Small intestine (tissue), 7 donors: ENCODE results near the gene MAP2K5. TPM values are rescaled to one million over a fixed set of nuclear protein-coding genes. Genes with fewer than 3 reads are reported as not detected.

Experiments used
- DNase-seq, 2 donors: peaks; one replicate each; pipeline versions ENCODE4 v3.0.0 to v3.0.0-alpha.2; 2013
- FAIRE-seq: peaks from 2 replicates; lab custom pipeline; 2012; peaks lifted over from hg19 to GRCh38; lab: Jason Lieb, UNC
- H3K27ac ChIP-seq, 3 donors: one replicate each; pipeline ENCODE4 v1.5.1; 2013; ENCODE audit warnings: low read length in 2 of 3, mild to moderate bottlenecking in 2 of 3, control low read depth in 1 of 3, inconsistent platforms in 1 of 3, low read depth in 1 of 3, moderate library complexity in 1 of 3
- H3K27me3 ChIP-seq, 3 donors: one replicate each; pipeline ENCODE4 v1.6.1; 2013; ENCODE audit warnings: low read length in 3 of 3, inconsistent platforms in 1 of 3; ENCODE audit not compliant: control insufficient read depth in 3 of 3, insufficient read depth in 3 of 3
- H3K36me3 ChIP-seq, 3 donors: one replicate each; pipeline ENCODE4 v1.6.1; 2013; ENCODE audit warnings: low read length in 3 of 3, inconsistent platforms in 1 of 3, low read depth in 1 of 3, mild to moderate bottlenecking in 1 of 3, moderate library complexity in 1 of 3; ENCODE audit not compliant: control insufficient read depth in 3 of 3, insufficient read depth in 2 of 3
- H3K4me1 ChIP-seq, 3 donors: one replicate each; pipeline ENCODE4 v1.6.1; 2013; ENCODE audit warnings: low read length in 2 of 3, inconsistent platforms in 1 of 3, low read depth in 1 of 3, mild to moderate bottlenecking in 1 of 3, moderate library complexity in 1 of 3; ENCODE audit not compliant: control insufficient read depth in 3 of 3, insufficient read depth in 2 of 3
- H3K4me3 ChIP-seq, 3 donors: one replicate each; pipeline ENCODE4 v1.5.1; 2013; ENCODE audit warnings: low read length in 3 of 3, control low read depth in 1 of 3, inconsistent platforms in 1 of 3, low read depth in 1 of 3, mild to moderate bottlenecking in 1 of 3, moderate library complexity in 1 of 3
- H3K9me3 ChIP-seq, 2 donors: one replicate each; pipeline ENCODE4 v1.6.1; 2013; ENCODE audit warnings: low read depth in 1 of 2, low read length in 1 of 2; ENCODE audit not compliant: control insufficient read depth in 2 of 2, insufficient read depth in 1 of 2
- WGBS, 3 donors: extraction: QIAGEN DNeasy Blood & Tissue Kit; methylation state at CpG; one replicate each; pipeline ENCODE4 v1.1.7; 2013; 5-methylcytosine and 5-hydroxymethylcytosine counted together
- polyA plus RNA-seq, 4 donors: library from polyadenylated mRNA; stranded (reverse) in 3 of 4; unstranded in 1 of 4; fragments of 200-250 nt in 3 of 4; fragments of 120-200 nt in 1 of 4; gene quantifications; one replicate each; pipeline versions ENCODE4 v1.2.1 to v1.2.3, GENCODE V29; 2013
- donor health status: healthy with polysubstance abuse.
- donor health status: control.
- donor health status: control.
- donor health status: Bipolar disorder and iron deficiency.
- donor health status: healthy.

MAP2K5 gene
- polyA plus RNA-seq, 4 donors: 10.5 to 15.6 (median 11.8) TPM

DNA sequence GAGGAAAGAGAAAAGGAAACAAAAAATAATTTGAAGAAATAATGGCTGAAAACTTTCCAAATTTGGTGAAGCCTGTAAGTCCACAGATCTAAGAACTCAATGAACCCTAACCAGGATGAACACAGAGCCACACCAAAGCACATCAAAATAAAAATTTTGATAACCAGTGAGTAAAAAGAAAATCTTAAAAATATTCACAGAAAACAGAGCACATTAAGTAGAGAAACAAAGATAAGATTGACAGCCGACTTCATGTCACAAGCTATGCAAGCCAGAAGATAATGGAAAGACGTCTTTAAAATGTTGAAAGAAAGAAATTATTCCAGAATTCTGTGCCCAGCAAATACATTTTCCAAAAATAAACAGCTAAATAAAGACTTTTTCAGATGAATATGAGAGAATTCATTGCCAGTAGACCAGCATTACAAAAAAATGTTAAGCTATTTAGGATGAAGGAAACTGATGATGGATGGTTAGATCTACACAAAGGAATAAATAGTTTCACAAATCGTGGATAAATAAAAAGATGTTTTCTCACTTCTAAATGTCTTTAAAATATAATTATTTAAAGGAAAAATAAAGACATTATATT, 142.6 kb downstream of the MAP2K5 start:
- WGBS, 3 donors: 86 to 93% (median 92%) methylated on average over 3 of the region's 3 CpGs
- no peak for FAIRE-seq

DNA sequence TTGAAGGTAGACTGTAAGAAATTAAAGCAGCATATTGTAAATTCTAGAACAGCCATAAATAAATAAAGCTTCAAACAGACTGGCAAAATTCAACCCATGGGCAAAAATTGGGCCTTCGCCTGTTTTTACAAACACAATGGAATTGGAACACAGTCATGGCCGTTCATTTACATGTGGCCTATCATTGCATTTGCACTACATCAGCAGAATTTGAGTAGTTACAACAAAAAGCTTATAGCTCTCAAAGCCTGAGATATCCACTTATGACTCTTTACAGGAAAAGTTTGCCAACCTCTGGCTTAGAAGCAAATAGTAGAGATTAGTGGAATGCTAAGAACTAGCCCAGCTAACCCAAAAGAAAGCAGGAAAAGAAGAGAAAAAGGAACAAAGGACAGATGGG, 143.2 kb downstream of the MAP2K5 start:
- Histone ChIP-seq H3K36me3 (no peaks in the 10 kb centered on the region), H3K4me3 (no peak overlapping the region), H3K27me3 (no peaks in the 10 kb centered on the region), H3K4me1 (no peaks in the 10 kb centered on the region), H3K9me3 (peaks cover 3 to 17% of the 10 kb centered on the region in 2 donors), H3K27ac (no peak overlapping the region)
- FAIRE-seq: no peak
- 93 to 98% (median 97%) methylated on average over 2 of the region's 2 CpGs for WGBS, 3 donors
- DNase-seq: no peak

More for the DNA sequence above, 142.6 kb downstream of the MAP2K5 start:
- Histone ChIP-seq H3K27ac (no peak overlapping the region), H3K27me3 (no peaks in the 10 kb centered on the region), H3K9me3 (peaks cover 3 to 17% of the 10 kb centered on the region in 2 donors), H3K4me3 (no peak overlapping the region), H3K36me3 (no peaks in the 10 kb centered on the region), H3K4me1 (no peaks in the 10 kb centered on the region)
- DNase-seq: peak; percentile 8 to 36

DNA sequence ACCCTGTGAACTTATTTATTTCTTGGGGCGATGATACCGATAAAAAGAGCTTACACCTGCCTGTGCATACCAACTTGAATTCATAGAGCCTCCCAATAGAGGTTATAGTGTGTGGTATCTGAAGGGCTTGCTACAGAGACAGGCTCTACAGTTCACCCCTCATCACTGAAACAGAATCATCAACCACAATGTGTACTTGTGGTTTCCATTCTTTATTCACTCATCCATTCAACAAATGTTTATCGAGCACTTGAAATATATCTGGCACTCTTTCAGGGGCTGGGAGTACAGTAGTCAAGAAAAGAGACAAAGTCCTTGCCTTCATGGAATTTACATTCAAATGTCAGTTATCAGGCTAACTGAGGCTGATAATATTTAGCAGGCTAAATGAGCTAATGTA, 148.4 kb downstream of the MAP2K5 start:
- no peak for FAIRE-seq
- Histone ChIP-seq H3K9me3 (peaks cover 0 to 5% of the 10 kb centered on the region in 2 donors), H3K27ac (no peak overlapping the region), H3K4me1 (no peaks in the 10 kb centered on the region), H3K27me3 (no peaks in the 10 kb centered on the region), H3K36me3 (no peaks in the 10 kb centered on the region), H3K4me3 (no peak overlapping the region)
- WGBS, 3 donors: 83 to 90% (median 85%) methylated on average over 3 of the region's 3 CpGs
- no peak for DNase-seq

DNA sequence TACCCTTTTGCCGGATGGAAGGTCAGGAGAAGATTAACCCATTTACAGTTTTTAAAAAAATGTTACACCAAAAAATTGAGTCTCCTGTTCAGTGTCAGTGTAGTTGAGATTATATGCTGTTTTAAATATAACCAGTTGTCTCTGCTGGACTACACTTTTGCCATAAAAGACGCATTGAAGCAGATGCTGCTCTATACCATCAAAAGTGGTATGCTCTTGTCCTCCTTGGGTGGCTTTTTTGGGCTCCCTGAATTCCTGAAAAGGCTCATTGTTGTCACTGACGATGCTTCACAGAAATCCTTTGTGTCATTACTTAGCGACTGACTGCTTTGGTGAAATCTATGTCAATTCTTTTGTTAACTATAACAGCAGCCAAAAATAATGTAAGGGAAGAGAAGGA, 148.9 kb downstream of the MAP2K5 start:
- Histone ChIP-seq H3K27me3 (no peaks in the 10 kb centered on the region), H3K36me3 (no peaks in the 10 kb centered on the region), H3K4me3 (no peak overlapping the region), H3K27ac (no peak overlapping the region), H3K4me1 (no peaks in the 10 kb centered on the region), H3K9me3 (peaks cover 0 to under 1% of the 10 kb centered on the region in 2 donors)
- DNase-seq (no peak), FAIRE-seq (no peak)
- WGBS, 3 donors: 85 to 94% (median 92%) methylated on average over 4 of the region's 4 CpGs

DNA sequence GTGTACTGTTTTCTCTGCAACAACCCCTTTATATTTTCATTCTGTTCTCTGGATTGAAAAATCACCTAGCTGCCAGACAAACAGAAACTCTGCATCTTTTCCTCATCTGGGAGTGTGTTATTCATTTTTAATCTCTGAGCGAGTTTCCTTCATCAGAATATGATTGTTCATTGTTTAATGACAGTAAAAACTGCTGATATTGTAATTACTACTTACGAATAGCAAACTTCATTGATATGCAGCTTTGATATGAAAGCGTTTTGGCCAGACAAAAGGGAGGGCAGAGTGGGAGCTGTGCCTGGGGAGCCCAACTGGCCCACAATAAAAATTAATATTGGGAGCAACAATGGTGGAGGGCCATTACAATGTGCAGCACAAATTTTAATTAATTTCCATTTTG, 150.1 kb downstream of the MAP2K5 start:
- 85 to 91% (median 89%) methylated on average over 3 of the region's 3 CpGs for WGBS, 3 donors
- no peak for FAIRE-seq

GRCh38 chr15:67696087-67696486, 153.6 kb downstream of the MAP2K5 start:
- H3K4me3 ChIP-seq: no peak overlapping the region
- DNase-seq (no peak), FAIRE-seq (no peak)
- 97 to 100% (median 100%) methylated on average over 1 of the region's 1 CpG for WGBS, 3 donors
- H3K36me3 ChIP-seq: peaks cover 0 to 4% (median 2%) of the 10 kb centered on the region in 3 donors
- H3K27me3 ChIP-seq: no peaks in the 10 kb centered on the region
- H3K9me3 ChIP-seq: peaks cover 0 to 6% of the 10 kb centered on the region in 2 donors
- H3K4me1 ChIP-seq: no peaks in the 10 kb centered on the region
- no peak overlapping the region for H3K27ac ChIP-seq

More for the DNA sequence above, 150.1 kb downstream of the MAP2K5 start:
- Histone ChIP-seq H3K9me3 (no peaks in the 10 kb centered on the region), H3K4me3 (no peak overlapping the region), H3K27ac (no peak overlapping the region), H3K36me3 (no peaks in the 10 kb centered on the region), H3K4me1 (no peaks in the 10 kb centered on the region), H3K27me3 (no peaks in the 10 kb centered on the region)
- no peak for DNase-seq

- Histone ChIP-seq H3K4me3 (no peak overlapping the region), H3K36me3 (peaks cover 3 to 4% (median 4%) of the 10 kb centered on the region in 3 donors), H3K9me3 (peaks cover 0 to 6% of the 10 kb centered on the region in 2 donors), H3K4me1 (no peaks in the 10 kb centered on the region), H3K27me3 (no peaks in the 10 kb centered on the region), H3K27ac (no peak overlapping the region)
- DNase-seq (no peak), FAIRE-seq (no peak)
- WGBS, 3 donors: 94 to 100% (median 98%) methylated on average over 2 of the region's 2 CpGs
Observed at GRCh38 chr15:67700023-67700422, 157.5 kb downstream of the MAP2K5 start.

- Histone ChIP-seq H3K9me3 (peaks cover 0 to 6% of the 10 kb centered on the region in 2 donors), H3K4me3 (no peak overlapping the region), H3K4me1 (no peaks in the 10 kb centered on the region), H3K27me3 (no peaks in the 10 kb centered on the region), H3K36me3 (peaks cover 3 to 7% (median 4%) of the 10 kb centered on the region in 3 donors), H3K27ac (no peak overlapping the region)
- FAIRE-seq (no peak), DNase-seq (no peak)
- 98 to 100% (median 99%) methylated on average over 2 of the region's 2 CpGs for WGBS, 3 donors
Observed at GRCh38 chr15:67701669-67702068, 159.2 kb downstream of the MAP2K5 start.
